Non-pigmented ciliary epithelial cell (primary cell): ENCODE measurements around the gene HMGB2.

ENCODE experiments used
- DNase-seq: peaks from one replicate; pipeline ENCODE4 v3.0.0-alpha.2; 2010; ENCODE audit warnings: low read depth

Gene HMGB2

GRCh38 chr4:173334891-173335752, 964 bp upstream of the HMGB2 start:
- DNase-seq: no peak

GRCh38 chr4:173333658-173334084, 487 bp downstream of the HMGB2 start:
- DNase-seq: no peak

- DNase-seq: no peak
Measured at GRCh38 chr4:173332963-173333657, 1.0 kb downstream of the HMGB2 start.

GRCh38 chr4:173332021-173332487, 2.1 kb downstream of the HMGB2 start:
- DNase-seq: no peak

GRCh38 chr4:173330590-173330989, 3.6 kb downstream of the HMGB2 start:
- no peak for DNase-seq

GRCh38 chr4:173328236-173328901, 5.8 kb downstream of the HMGB2 start:
- no peak for DNase-seq

- DNase-seq: no peak
Measured at GRCh38 chr4:173325007-173325736, 9.0 kb downstream of the HMGB2 start.

- DNase-seq: no peak
Measured at GRCh38 chr4:173319696-173320095, 14.5 kb downstream of the HMGB2 start.

GRCh38 chr4:173318648-173319211, 15.4 kb downstream of the HMGB2 start:
- peak; percentile 26 for DNase-seq

- no peak for DNase-seq
Measured at GRCh38 chr4:173318240-173318639, 15.9 kb downstream of the HMGB2 start.

- DNase-seq: no peak
Measured at GRCh38 chr4:173317004-173317403, 17.2 kb downstream of the HMGB2 start.

GRCh38 chr4:173316060-173316459, 18.1 kb downstream of the HMGB2 start:
- no peak for DNase-seq

GRCh38 chr4:173314715-173315114, 19.4 kb downstream of the HMGB2 start:
- DNase-seq: no peak

GRCh38 chr4:173311368-173311767, 22.8 kb downstream of the HMGB2 start:
- no peak for DNase-seq

- no peak for DNase-seq
Measured at GRCh38 chr4:173307778-173308177, 26.4 kb downstream of the HMGB2 start.

GRCh38 chr4:173301518-173302201, 32.5 kb downstream of the HMGB2 start:
- DNase-seq: no peak

- no peak for DNase-seq
Measured at GRCh38 chr4:173294444-173294843, 39.7 kb downstream of the HMGB2 start.

- no peak for DNase-seq
Measured at GRCh38 chr4:173293663-173294062, 40.5 kb downstream of the HMGB2 start.

- no peak for DNase-seq
Measured at GRCh38 chr4:173291899-173292298, 42.3 kb downstream of the HMGB2 start.

GRCh38 chr4:173289353-173289727, 44.8 kb downstream of the HMGB2 start:
- no peak for DNase-seq

GRCh38 chr4:173288698-173289352, 45.3 kb downstream of the HMGB2 start:
- no peak for DNase-seq
